Upper lobe of left lung (tissue), 6 donors: Measurements from ENCODE around the gene NHLRC4. TPM values are rescaled to one million over a fixed set of nuclear protein-coding genes. Genes with fewer than 3 reads are reported as not detected.
A peak's percentile ranks its signal among the peaks of the same experiment; 100 is the strongest.

ENCODE experiments used
- ATAC-seq, 2 donors: fragments of 200-7000 bp; cut with Tn5 transposase; one replicate each; pipeline ENCODE4 v1.9.1; 2022; ENCODE audit warnings: mild to moderate bottlenecking in 2 of 2, moderate library complexity in 2 of 2; ENCODE audit not compliant: low FRiP score in 2 of 2
- DNase-seq, 2 donors: peaks; one replicate each; pipeline ENCODE4 v3.0.0-alpha.2; 2019 to 2020
- H3K27ac ChIP-seq, 4 donors: fragments of 200-600 bp; sonication (generic); one replicate each; pipeline ENCODE4 v1.5.1; 2016 to 2019
- H3K27me3 ChIP-seq, 4 donors: fragments of 200-600 bp; sonication (generic); one replicate each; pipeline ENCODE4 v1.5.1; 2017 to 2019
- H3K36me3 ChIP-seq, 4 donors: fragments of 200-600 bp; sonication (generic); one replicate each; pipeline ENCODE4 v1.5.1; 2016 to 2019
- H3K4me1 ChIP-seq, 4 donors: fragments of 200-600 bp; sonication (generic); one replicate each; pipeline ENCODE4 v1.5.1; 2018 to 2019
- H3K4me3 ChIP-seq, 4 donors: fragments of 200-600 bp; sonication (generic); one replicate each; pipeline ENCODE4 v1.5.1; 2017 to 2019; ENCODE audit warnings: mild to moderate bottlenecking in 2 of 4, moderate library complexity in 1 of 4
- H3K9me3 ChIP-seq, 4 donors: fragments of 200-600 bp; sonication (generic); one replicate each; pipeline ENCODE4 v1.5.1; 2018 to 2019
- EP300 ChIP-seq, 4 donors: sonication (generic); formaldehyde crosslinking; IDR thresholded peaks; one replicate each; pipeline ENCODE4 v1.5.1; 2017; ENCODE audit warnings: antibody characterized with exemption in 4 of 4, control low read depth in 2 of 4
- POLR2A ChIP-seq, 4 donors: fragments of 450-650 bp; IDR thresholded peaks; one replicate each; pipeline ENCODE4 v1.5.1; 2016 to 2017; ENCODE audit warnings: antibody characterized with exemption in 4 of 4, mild to moderate bottlenecking in 2 of 4
- POLR2AphosphoS5 ChIP-seq, 2 donors: sonication (generic); formaldehyde crosslinking; IDR thresholded peaks; one replicate each; pipeline ENCODE4 v1.5.1; 2017; ENCODE audit warnings: antibody characterized with exemption in 2 of 2
- WGBS, 2 donors: methylation state at CpG; one replicate each; pipeline ENCODE4 v1.1.5; 2017 to 2018; 5-methylcytosine and 5-hydroxymethylcytosine counted together
- total RNA-seq, 6 donors: library from RNA; depleted of rRNA in 4 of 6; stranded (reverse); fragments of >200 nt in 4 of 6; gene quantifications; one replicate each; pipeline versions ENCODE4 v1.1.0 to v1.2.1, GENCODE V29; 2016 to 2021
- TF ChIP-seq, protein P1 (sequence below), 6 experiments: fragments of 450-650 bp in 4 of 6; fragments of 200-600 bp in 2 of 6; sonication (generic) in 2 of 6; IDR thresholded peaks; one replicate each; pipeline ENCODE4 v1.5.1; 2016 to 2019; ENCODE audit warnings: antibody characterized with exemption in 6 of 6
- donor health status: DM: no; HTN: no; CAD: no; lungs with moderate emphysema.
- donor health status: DM: no; HTN: yes; CAD: no; lungs with severe emphysema.

The NHLRC4 gene
- total RNA-seq, 6 donors from 2014 or later, result 1.2 to 7.8 (median 3.3) TPM

DNA sequence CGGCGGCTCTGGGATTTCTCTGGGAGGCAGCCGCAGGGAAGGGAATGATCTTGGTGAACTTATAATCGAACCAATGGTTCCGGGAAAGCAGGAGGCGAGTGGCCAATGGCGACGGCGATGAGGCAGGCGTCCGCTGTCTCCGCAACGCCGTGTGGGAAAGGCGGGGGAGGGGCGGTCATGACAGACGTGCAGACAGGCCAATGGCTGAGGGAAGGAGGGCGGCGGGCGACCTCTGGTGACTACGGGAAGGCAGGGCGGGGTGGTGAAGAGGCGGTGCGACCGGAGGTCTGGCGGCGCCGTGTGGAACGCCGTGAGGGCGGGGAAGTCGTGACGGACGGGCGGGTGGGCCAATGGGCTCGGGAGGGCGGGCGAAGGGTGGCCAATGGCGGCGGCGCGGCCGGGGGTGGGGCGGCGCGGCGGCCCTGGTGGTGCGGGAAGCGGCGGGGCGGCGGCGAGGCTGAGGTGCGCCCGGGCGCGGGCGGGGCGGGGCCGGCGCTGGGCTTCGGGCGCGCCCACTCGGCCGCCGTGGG is 22.9 kb downstream of the NHLRC4 start, which contains the start of gene RAB40C:
Gene RAB40C (plus strand): TSS at position 409 of the 530 bp plus-strand sequence. CDS start 226 bp downstream, outside the sequence.
- peak; percentile 98 for DNase-seq
- ATAC-seq, result peak; percentile 95 to 96
- WGBS, 2 donors, result 0 to 1% methylated on average over 3 to 33 of the region's 67 CpGs
- H3K4me1 ChIP-seq, result peaks cover 47 to 67% (median 61%) of the 10 kb centered on the region in 4 donors
- H3K4me3 ChIP-seq, result peak within 1 kb of the TSS; percentile 72 to 96 (median 84)
- H3K27me3 ChIP-seq, result no peaks in the 10 kb centered on the region
- TF ChIP-seq, protein P1, sequence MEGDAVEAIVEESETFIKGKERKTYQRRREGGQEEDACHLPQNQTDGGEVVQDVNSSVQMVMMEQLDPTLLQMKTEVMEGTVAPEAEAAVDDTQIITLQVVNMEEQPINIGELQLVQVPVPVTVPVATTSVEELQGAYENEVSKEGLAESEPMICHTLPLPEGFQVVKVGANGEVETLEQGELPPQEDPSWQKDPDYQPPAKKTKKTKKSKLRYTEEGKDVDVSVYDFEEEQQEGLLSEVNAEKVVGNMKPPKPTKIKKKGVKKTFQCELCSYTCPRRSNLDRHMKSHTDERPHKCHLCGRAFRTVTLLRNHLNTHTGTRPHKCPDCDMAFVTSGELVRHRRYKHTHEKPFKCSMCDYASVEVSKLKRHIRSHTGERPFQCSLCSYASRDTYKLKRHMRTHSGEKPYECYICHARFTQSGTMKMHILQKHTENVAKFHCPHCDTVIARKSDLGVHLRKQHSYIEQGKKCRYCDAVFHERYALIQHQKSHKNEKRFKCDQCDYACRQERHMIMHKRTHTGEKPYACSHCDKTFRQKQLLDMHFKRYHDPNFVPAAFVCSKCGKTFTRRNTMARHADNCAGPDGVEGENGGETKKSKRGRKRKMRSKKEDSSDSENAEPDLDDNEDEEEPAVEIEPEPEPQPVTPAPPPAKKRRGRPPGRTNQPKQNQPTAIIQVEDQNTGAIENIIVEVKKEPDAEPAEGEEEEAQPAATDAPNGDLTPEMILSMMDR (IDR thresholded peaks at IDR 0.05), result peak in 1 of 6 experiments; percentile 5
- TF ChIP-seq POLR2AphosphoS5 (IDR thresholded peaks at IDR 0.05) (peak; percentile 28 to 43), POLR2A (IDR thresholded peaks at IDR 0.05) (no peak), EP300 (IDR thresholded peaks at IDR 0.05) (peak in 1 of 4 donors; percentile 27)
- H3K9me3 ChIP-seq, result no peaks in the 10 kb centered on the region
- H3K27ac ChIP-seq, result peak within 1 kb of the TSS; percentile 95 to 98 (median 96)
- H3K36me3 ChIP-seq, result peaks cover 0 to 3% (median 0%) of the 10 kb centered on the region in 4 donors

DNA sequence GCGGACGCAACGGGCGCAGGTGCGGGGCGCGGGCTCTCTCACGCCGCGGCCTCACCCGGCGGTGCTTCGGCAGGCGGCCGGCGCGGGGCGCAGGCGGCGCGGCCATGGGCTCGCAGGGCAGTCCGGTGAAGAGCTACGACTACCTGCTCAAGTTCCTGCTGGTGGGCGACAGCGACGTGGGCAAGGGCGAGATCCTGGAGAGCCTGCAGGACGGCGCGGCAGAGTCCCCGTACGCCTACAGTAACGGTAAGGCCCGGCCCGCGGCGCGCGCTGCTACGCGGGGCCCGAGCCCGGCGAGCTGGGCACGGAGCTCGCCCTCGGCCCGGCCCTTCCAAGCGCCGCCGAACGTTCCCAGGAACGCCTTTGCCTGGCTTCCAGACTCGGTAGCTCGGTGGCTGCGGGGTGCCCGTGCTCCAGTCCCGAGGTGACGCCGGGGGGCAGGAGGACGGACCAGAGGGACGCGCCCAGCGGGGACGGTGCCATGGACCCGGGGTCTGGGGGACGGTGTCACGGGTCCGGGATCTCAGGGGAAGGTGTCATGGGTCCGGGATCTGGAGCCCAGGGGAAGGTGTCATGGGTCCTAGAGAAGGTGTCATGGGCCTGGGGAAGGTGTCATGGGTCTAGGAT is 23.5 kb downstream of the NHLRC4 start:
- no peak for DNase-seq
- Histone ChIP-seq H3K9me3 (no peaks in the 10 kb centered on the region), H3K27me3 (no peaks in the 10 kb centered on the region), H3K36me3 (peaks cover 0 to 3% (median 0%) of the 10 kb centered on the region in 4 donors), H3K4me1 (peaks cover 47 to 72% (median 67%) of the 10 kb centered on the region in 4 donors), H3K27ac (peak overlapping the region; percentile 86 to 92 (median 90)), H3K4me3 (peak overlapping the region; percentile 69 to 96 (median 84))
- no peak for ATAC-seq
- TF ChIP-seq, protein P1 (IDR thresholded peaks at IDR 0.05), result peak in 2 of 6 experiments; percentile 20 to 25
- TF ChIP-seq POLR2AphosphoS5 (IDR thresholded peaks at IDR 0.05) (no peak), POLR2A (IDR thresholded peaks at IDR 0.05) (peak in 2 of 4 donors; percentile 48 to 57), EP300 (IDR thresholded peaks at IDR 0.05) (no peak)
- WGBS, 2 donors, result 0% methylated on average over 5 to 25 of the region's 71 CpGs

DNA sequence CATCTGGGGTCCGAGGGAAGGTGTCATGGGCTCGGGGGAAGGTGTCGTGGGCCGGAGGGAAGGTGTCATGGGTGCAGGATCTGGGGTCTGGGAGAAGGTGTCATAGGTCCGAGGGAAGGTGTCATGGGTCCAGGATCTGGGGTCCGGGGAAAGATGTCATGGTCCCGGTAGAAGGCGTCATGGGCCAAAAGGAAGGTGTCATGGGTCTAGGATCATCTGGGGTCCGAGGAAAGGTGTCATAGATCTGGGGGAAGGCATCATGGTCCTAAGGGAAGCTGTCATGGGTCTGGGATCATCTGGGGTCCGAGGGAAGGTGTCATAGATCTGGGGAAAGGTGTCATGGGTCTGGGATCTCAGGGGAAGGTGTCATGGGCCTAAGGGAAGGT is 24.0 kb downstream of the NHLRC4 start:
- no peaks in the 10 kb centered on the region for H3K27me3 ChIP-seq
- WGBS, 2 donors, result 47% methylated on average over 10 of the region's 10 CpGs
- DNase-seq (no peak), ATAC-seq (no peak)
- TF ChIP-seq EP300 (IDR thresholded peaks at IDR 0.05), result no peak
- H3K36me3 ChIP-seq, result peaks cover 0 to 3% (median 0%) of the 10 kb centered on the region in 4 donors
- H3K4me1 ChIP-seq, result peaks cover 50 to 76% (median 69%) of the 10 kb centered on the region in 4 donors
- peak overlapping the region; percentile 69 to 96 (median 84) for H3K4me3 ChIP-seq
- no peaks in the 10 kb centered on the region for H3K9me3 ChIP-seq
- peak overlapping the region; percentile 86 to 92 (median 90) for H3K27ac ChIP-seq

DNA sequence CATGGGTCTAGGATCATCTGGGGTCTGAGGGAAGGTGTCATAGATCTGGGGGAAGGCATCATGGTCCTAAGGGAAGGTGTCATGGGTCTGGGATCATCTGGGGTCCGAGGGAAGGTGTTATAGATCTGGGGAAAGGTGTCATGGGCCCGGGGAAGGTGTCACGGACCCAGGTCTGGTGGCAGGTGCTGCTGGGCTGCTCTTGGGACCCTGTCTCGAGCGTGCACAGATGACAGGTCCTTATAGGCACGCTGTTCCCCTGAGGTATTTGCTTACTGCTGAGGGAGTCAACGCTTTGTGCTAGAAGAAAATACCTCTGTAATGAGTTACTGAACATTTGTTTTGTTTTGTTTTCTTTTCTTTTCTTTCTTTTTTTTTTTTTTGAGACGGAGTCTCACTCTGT is 24.4 kb downstream of the NHLRC4 start:
- peaks cover 50 to 78% (median 73%) of the 10 kb centered on the region in 4 donors for H3K4me1 ChIP-seq
- H3K27ac ChIP-seq, result peak overlapping the region; percentile 85 to 91 (median 87)
- no peak for ATAC-seq
- no peaks in the 10 kb centered on the region for H3K27me3 ChIP-seq
- TF ChIP-seq POLR2AphosphoS5 (IDR thresholded peaks at IDR 0.05) (no peak), POLR2A (IDR thresholded peaks at IDR 0.05) (peak in 1 of 4 donors; percentile 18)
- 55 to 57% methylated on average over 8 of the region's 8 CpGs for WGBS, 2 donors
- DNase-seq, result no peak
- H3K4me3 ChIP-seq, result peak overlapping the region in 3 of 4 donors; percentile 69 to 96 (median 93)
- no peaks in the 10 kb centered on the region for H3K9me3 ChIP-seq
- H3K36me3 ChIP-seq, result peaks cover 0 to 4% (median under 1%) of the 10 kb centered on the region in 4 donors

DNA sequence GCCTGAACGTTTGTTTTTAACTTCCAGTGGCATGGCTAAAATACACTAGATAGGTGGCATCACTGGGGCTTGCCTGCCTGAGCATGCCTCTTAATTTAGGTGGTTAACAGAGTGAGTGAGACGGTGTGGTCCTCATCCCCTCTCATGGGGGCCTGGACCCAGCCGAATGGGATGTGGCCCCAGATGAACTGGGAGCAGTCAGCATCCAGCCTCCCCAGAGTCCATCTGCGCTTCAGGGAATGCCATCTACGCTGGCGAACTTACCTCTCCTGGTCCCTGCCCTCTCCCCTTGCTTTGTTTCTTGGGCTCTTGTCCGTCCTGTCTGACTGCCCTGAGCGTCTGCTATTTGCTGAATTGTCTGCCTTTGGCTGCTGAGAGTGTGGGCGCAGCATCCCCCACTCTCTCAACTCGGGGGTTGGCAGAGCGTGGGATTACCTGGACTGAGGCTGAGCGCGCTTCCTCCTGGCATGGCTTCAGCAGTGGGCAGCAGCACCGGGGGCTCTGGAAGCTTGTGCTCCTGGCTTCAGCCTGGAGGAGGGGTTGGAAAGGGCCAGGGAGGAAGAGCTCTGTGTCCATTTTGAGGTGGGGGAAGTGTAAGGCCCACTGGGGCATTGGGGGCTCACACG is 25.2 kb downstream of the NHLRC4 start:
- no peak for TF ChIP-seq POLR2AphosphoS5 (IDR thresholded peaks at IDR 0.05)
- TF ChIP-seq, protein P1 (IDR thresholded peaks at IDR 0.05), result no peak
- TF ChIP-seq POLR2A (IDR thresholded peaks at IDR 0.05), result no peak
- TF ChIP-seq EP300 (IDR thresholded peaks at IDR 0.05), result no peak
- H3K4me3 ChIP-seq, result peak overlapping the region in 3 of 4 donors; percentile 69 to 96 (median 93)
- peak overlapping the region; percentile 85 to 91 (median 87) for H3K27ac ChIP-seq
- peaks cover 50 to 78% (median 75%) of the 10 kb centered on the region in 4 donors for H3K4me1 ChIP-seq
- no peak for DNase-seq
- no peak for ATAC-seq
- WGBS, 2 donors, result 54 to 72% methylated on average over 5 to 15 of the region's 15 CpGs
- no peaks in the 10 kb centered on the region for H3K9me3 ChIP-seq
- no peaks in the 10 kb centered on the region for H3K27me3 ChIP-seq
- peaks cover 0 to 12% (median 4%) of the 10 kb centered on the region in 4 donors for H3K36me3 ChIP-seq
